NB4 (cell line): Measurements from ENCODE around the gene RAB3C.

Experiments used
- DNase-seq: peaks from one replicate; pipeline ENCODE4 v3.0.0; 2010; ENCODE audit warnings: low read depth
- H3K4me3 ChIP-seq: one replicate; pipeline ENCODE4 v1.5.1; 2011; ENCODE audit warnings: mild to moderate bottlenecking, low read depth, low read length, moderate library complexity
- MYC ChIP-seq: IDR thresholded peaks from 2 replicates; pipeline ENCODE4 v1.6.1; 2011; ENCODE audit warnings: low read depth, low read length
- POLR2A ChIP-seq: IDR thresholded peaks from 2 replicates; pipeline ENCODE4 v1.6.1; 2011; ENCODE audit warnings: mild to moderate bottlenecking; ENCODE audit not compliant: insufficient read length; ENCODE audit errors: extremely low read depth
- TF ChIP-seq, protein P1 (sequence below): IDR thresholded peaks from one replicate; pipeline ENCODE4 v1.5.1; 2012; ENCODE audit warnings: low read depth, low read length
- TF ChIP-seq, protein P2 (sequence below): IDR thresholded peaks from 2 replicates; pipeline ENCODE4 v1.6.1; 2011; ENCODE audit warnings: low read depth, low read length

Gene RAB3C

DNA sequence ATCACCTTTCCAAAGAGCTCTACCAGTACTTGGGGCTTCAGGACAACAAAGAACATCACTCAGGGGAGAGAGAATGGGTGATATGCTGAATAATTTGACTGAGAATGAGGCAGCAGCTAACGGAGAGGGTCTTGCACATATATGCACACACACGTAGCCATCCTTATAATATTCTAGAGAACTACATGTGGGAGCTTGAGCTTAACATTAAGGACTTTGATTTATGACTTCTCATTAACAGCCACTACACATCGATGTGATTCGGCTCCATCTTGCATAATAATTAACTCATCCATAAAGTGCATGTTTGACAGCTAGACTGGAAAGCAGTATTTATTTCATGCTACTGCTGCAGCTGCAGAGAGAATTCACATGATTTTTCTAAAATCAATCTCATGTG, 163.4 kb downstream of the RAB3C start:
- TF ChIP-seq, protein P1, sequence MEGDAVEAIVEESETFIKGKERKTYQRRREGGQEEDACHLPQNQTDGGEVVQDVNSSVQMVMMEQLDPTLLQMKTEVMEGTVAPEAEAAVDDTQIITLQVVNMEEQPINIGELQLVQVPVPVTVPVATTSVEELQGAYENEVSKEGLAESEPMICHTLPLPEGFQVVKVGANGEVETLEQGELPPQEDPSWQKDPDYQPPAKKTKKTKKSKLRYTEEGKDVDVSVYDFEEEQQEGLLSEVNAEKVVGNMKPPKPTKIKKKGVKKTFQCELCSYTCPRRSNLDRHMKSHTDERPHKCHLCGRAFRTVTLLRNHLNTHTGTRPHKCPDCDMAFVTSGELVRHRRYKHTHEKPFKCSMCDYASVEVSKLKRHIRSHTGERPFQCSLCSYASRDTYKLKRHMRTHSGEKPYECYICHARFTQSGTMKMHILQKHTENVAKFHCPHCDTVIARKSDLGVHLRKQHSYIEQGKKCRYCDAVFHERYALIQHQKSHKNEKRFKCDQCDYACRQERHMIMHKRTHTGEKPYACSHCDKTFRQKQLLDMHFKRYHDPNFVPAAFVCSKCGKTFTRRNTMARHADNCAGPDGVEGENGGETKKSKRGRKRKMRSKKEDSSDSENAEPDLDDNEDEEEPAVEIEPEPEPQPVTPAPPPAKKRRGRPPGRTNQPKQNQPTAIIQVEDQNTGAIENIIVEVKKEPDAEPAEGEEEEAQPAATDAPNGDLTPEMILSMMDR = no peak
- TF ChIP-seq, protein P2, sequence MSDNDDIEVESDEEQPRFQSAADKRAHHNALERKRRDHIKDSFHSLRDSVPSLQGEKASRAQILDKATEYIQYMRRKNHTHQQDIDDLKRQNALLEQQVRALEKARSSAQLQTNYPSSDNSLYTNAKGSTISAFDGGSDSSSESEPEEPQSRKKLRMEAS = no peak
- no peak for TF ChIP-seq POLR2A
- TF ChIP-seq MYC = no peak
- H3K4me3 ChIP-seq = no peak overlapping the region
- no peak for DNase-seq

DNA sequence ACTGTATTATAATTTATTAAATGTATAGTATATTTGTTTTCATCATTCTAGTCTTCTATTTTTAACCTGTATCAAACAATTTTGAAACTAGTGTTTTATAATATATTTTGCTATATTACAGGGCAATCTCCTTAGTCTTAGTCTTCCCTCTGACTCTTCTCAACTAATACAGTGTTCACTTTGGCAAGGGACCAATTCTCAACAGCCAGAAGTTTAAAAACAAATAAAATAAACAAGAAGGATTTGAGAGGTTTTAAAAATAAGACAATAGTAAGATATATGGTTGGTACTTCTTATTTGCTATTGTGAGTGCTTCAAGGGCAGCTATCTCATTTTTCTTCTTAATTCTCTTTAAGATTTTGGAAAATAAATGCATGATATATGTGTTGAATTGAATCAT, 167.2 kb downstream of the RAB3C start:
- TF ChIP-seq, protein P2 = no peak
- no peak for TF ChIP-seq MYC
- DNase-seq = no peak
- H3K4me3 ChIP-seq = no peak overlapping the region

DNA sequence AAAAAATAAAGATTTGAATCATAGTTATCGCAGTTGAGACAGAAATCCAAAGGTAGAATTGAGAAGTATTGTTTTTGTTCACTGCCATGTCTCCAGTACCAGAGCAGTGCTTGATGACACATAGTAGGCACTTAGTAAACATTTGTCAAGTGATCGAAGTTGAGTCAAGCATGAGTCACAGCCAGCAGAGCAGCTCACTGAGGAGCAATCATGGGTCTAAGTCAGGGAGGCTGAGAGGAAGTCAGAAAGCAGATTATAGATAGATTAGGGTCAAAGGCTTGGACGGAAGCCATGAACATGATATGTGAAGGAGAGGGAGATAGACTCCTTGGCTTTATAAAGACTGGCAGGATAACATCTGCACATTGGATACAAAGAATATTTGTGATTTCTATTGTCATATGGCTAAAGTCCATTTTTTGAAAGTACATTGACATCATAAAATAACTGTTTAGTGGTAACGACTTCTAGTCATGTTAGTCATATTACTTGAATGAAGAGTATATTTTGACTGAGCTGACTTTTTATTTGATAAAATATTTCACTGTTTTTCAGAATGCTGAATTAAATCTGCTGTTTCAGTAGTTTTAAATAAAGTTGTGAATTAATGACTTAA, 168.5 kb downstream of the RAB3C start:
- no peak overlapping the region for H3K4me3 ChIP-seq
- TF ChIP-seq, protein P2 = no peak
- TF ChIP-seq POLR2A (no peak), MYC (no peak)
- TF ChIP-seq, protein P1 = no peak
- peak; percentile 48 for DNase-seq

DNA sequence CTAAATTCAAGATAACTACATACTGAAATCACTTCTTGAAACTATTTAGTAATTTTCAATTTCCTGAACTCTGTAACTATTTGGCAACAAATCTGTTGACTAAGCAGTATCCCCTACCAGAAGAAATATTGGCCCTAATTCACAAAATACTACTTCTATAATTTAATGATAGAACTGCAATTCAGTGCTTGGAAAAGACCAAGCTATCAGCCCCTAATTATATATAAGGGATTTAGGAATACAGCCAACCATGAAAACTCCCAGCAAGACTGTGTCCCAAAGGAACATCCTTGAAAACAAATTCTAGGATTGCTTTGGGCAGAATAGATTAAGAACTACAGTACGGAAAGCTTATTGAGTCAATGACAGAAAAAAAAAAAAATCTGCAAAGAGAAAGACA, 169.2 kb downstream of the RAB3C start:
- H3K4me3 ChIP-seq = no peak overlapping the region
- TF ChIP-seq, protein P1 = no peak
- TF ChIP-seq, protein P2 = no peak
- no peak for TF ChIP-seq MYC
- no peak for TF ChIP-seq POLR2A
- no peak for DNase-seq

DNA sequence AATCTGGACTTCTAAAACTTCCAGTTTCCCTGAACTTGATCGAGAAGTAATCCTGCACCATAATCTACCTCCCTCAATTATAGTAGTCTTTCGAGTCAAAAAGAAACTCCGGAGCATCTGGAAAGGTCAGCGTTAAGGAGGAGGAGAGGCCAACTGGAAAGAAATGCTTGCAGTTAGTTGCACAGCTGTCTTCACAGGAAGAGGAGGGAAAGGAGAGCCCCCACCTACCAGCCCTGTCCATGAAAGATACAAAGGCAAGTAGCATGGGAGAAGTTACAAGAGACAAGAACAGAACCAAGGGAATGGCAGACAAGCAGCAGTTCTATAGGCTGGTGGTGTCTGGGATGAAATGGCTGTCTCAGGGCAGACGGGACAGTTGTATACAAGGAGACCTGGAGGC, 170.6 kb downstream of the RAB3C start:
- no peak overlapping the region for H3K4me3 ChIP-seq
- no peak for DNase-seq

DNA sequence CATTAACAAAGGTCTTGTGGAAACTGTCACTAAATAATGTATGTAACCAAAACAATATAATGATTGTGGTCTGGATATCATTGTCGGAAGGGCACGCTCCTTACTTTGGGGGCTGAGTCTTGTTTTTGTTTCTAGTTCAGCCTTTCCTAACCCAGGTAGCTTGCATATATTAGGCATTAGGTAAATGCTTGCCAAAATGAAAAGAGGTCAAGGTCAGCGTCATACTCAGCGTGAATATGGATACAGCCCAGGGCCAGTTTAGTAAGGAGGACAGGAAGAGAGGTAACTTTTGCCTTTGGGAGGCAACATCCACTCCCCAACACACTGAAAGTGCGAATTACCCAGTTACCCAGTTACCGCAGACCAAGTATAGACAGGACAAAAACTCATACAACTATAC, 171.4 kb downstream of the RAB3C start:
- TF ChIP-seq, protein P1 = no peak
- TF ChIP-seq, protein P2 = no peak
- no peak for TF ChIP-seq MYC
- TF ChIP-seq POLR2A = no peak
- no peak overlapping the region for H3K4me3 ChIP-seq
- no peak for DNase-seq

More for the DNA sequence above, 170.6 kb downstream of the RAB3C start:
- no peak for TF ChIP-seq POLR2A
- TF ChIP-seq MYC = no peak

DNA sequence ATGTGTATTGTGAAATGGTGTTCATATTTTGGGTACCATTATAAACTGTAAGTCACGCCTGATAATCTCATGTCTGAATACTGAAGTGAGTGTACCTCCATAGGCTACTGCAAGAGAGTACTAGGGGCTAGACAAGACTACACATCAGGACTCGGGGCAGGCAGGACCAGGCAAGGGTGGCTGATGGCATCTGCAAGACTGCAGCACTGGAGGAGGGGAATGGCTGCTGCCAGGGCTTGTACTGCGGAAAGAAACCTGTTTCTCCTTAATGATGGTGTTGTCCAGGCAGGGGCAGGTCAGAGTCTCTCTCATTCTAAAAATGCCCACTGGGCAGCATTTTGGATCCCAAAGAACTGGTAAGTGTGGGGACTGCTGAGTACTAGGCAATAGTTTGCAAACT, 172.5 kb downstream of the RAB3C start:
- no peak for TF ChIP-seq POLR2A
- TF ChIP-seq, protein P1 = no peak
- TF ChIP-seq, protein P2 = no peak
- TF ChIP-seq MYC = no peak
- DNase-seq = no peak

More for the DNA sequence above, 172.5 kb downstream of the RAB3C start:
- H3K4me3 ChIP-seq = no peak overlapping the region
